NCI-H1105 treated with DMSO at 0.1 percent for 48 hours (cell line): ENCODE data around the gene CALML5.

Source experiments
- DNase-seq: peaks from one replicate; lab custom pipeline; 2025; lab: John Stamatoyannopoulos, UW

The CALML5 gene

GRCh38 chr10:5499493-5500140 lies at the start of gene CALML5:
CALML5 (minus strand) TSS chr10:5499570; CDS start chr10:5499438, 132 bp downstream.
- DNase-seq, result no peak

GRCh38 chr10:5547931-5548660 lies 48.7 kb upstream of the CALML5 start:
- DNase-seq, result peak; percentile 15

- no peak for DNase-seq
These were observed 48.2 kb upstream of the CALML5 start for GRCh38 chr10:5547681-5547930.

GRCh38 chr10:5546891-5547680 lies 47.7 kb upstream of the CALML5 start:
- no peak for DNase-seq

GRCh38 chr10:5545778-5546710 lies 46.7 kb upstream of the CALML5 start:
- DNase-seq, result no peak

GRCh38 chr10:5545426-5545777 lies 46.0 kb upstream of the CALML5 start:
- no peak for DNase-seq

GRCh38 chr10:5545011-5545410 lies 45.6 kb upstream of the CALML5 start:
- DNase-seq, result no peak

GRCh38 chr10:5544216-5544805 lies 44.9 kb upstream of the CALML5 start:
- DNase-seq, result no peak

GRCh38 chr10:5543623-5544022 lies 44.3 kb upstream of the CALML5 start:
- no peak for DNase-seq

- DNase-seq, result no peak
These were observed 42.7 kb upstream of the CALML5 start for GRCh38 chr10:5542100-5542499.

GRCh38 chr10:5540891-5541290 lies 41.5 kb upstream of the CALML5 start:
- no peak for DNase-seq

GRCh38 chr10:5540080-5540479 lies 40.7 kb upstream of the CALML5 start:
- DNase-seq, result no peak

- DNase-seq, result no peak
These were observed 39.7 kb upstream of the CALML5 start for GRCh38 chr10:5538892-5539651.

- no peak for DNase-seq
These were observed 39.1 kb upstream of the CALML5 start for GRCh38 chr10:5538446-5538845.

- no peak for DNase-seq
These were observed 38.3 kb upstream of the CALML5 start for GRCh38 chr10:5537684-5538083.

- DNase-seq, result no peak
These were observed 37.2 kb upstream of the CALML5 start for GRCh38 chr10:5536486-5537081.

- DNase-seq, result no peak
These were observed 35.8 kb upstream of the CALML5 start for GRCh38 chr10:5534880-5535856.

GRCh38 chr10:5534051-5534821 lies 34.9 kb upstream of the CALML5 start:
- DNase-seq, result no peak
